ENCODE data around the gene FAF1.

Gene FAF1

DNA sequence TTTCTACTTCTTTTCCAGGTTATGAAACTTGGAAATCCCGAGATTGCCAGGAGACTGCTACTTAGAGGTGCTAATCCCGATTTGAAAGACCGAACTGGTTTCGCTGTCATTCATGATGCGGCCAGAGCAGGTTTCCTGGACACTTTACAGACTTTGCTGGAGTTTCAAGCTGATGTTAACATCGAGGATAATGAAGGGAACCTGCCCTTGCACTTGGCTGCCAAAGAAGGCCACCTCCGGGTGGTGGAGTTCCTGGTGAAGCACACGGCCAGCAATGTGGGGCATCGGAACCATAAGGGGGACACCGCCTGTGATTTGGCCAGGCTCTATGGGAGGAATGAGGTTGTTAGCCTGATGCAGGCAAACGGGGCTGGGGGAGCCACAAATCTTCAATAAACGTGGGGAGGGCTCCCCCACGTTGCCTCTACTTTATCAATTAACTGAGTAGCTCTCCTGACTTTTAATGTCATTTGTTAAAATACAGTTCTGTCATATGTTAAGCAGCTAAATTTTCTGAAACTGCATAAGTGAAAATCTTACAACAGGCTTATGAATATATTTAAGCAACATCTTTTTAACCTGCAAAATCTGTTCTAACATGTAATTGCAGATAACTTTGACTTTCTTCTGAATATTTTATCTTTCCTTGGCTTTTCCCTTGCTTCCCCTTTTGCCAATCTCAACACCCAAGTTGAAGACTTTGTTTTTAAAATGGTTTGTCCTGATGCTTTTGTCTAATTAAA, 14.0 kb upstream of the FAF1 start:
- Histone ChIP-seq H3K36me3 (ENCODE audit: insufficient read depth, low read length) (no peaks in the 10 kb centered on the region), H3K9ac (ENCODE audit: low read depth, low read length) (no peak overlapping the region), H3K4me1 (ENCODE audit: insufficient read depth, low read length) (peaks cover 14% of the 10 kb centered on the region; the same call in 1 of the 2 replicates), H3K9me3 (ENCODE audit: control insufficient read depth, insufficient read depth, low read length) (no peaks in the 10 kb centered on the region)

DNA sequence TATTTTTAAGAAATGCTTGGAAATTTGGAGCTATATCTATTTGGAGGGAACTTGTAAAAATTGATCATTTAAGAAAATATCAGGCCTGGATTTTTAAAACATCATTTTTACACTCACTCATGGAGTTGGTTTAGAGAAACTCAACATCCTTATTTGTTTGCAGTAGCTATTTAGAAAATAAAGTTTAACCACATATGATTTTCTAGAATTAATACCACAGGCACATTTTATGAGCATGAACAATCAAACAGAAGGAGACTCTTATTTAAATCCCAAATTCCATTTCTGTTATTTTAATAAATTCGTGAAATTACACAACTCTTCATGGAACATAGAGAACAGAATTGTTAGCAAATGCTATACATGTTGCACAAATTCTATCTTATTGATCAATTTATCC, 13.2 kb upstream of the FAF1 start:
- Histone ChIP-seq H3K9me3 (ENCODE audit: control insufficient read depth, insufficient read depth, low read length) (no peaks in the 10 kb centered on the region), H3K4me1 (ENCODE audit: insufficient read depth, low read length) (0 out of 2 replicates have a peak, but pooled peaks cover 11% of the 10 kb centered on the region), H3K9ac (ENCODE audit: low read depth, low read length) (no peak overlapping the region)

DNA sequence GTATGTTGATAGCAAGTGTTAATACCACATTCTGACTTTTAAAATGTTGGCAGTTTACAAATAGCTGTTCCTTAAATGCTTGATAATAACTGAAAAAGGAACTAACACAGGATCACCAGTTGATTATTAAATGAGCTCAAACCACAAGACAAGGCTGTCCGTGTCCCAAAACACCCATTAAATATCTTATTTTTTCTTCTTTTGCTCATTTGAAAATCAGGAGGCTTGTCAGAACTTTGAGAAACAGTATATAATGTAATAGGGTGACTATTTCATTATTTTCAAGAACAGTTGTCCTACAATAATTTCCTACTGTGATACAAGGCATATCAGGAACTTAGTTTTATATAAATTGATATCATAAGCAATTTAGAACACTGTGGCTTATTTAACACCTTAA, 12.7 kb upstream of the FAF1 start:
- no peaks in the 10 kb centered on the region for H3K9me3 ChIP-seq (ENCODE audit: control insufficient read depth, insufficient read depth, low read length)
- 0 out of 2 replicates have a peak, but pooled peaks cover 11% of the 10 kb centered on the region for H3K4me1 ChIP-seq (ENCODE audit: insufficient read depth, low read length)
- H3K9ac ChIP-seq (ENCODE audit: low read depth, low read length), result no peak overlapping the region
- H3K36me3 ChIP-seq (ENCODE audit: insufficient read depth, low read length), result no peaks in the 10 kb centered on the region

More for the DNA sequence above, 13.2 kb upstream of the FAF1 start:
- no peaks in the 10 kb centered on the region for H3K36me3 ChIP-seq (ENCODE audit: insufficient read depth, low read length)

DNA sequence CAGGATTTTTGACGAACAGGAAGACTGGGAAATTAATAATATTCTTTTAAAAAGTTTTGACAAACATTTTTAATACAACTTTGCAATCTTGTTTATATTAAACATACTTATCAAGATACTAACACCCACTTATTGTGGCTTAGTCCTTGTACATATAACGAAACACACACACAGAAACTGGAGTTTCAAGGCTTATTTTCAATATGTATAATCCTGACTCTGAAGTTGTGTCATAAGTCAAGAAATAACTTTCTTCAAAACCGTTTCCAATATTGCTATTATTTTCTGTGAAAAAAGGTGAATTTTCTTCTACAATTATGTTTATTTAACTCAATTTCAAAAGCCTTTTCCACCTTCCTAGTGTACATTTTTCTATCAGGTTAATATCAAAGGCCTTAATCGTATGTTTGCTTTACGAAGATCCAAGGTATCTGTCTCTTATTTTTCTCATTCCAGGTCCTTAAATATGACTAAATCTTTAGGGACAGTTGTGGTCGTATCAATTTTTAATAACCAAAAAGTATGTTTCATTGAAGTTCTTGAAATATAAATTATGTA, 11.8 kb upstream of the FAF1 start:
- H3K4me1 ChIP-seq (ENCODE audit: insufficient read depth, low read length), result 0 out of 2 replicates have a peak, but pooled peaks cover 11% of the 10 kb centered on the region
- no peaks in the 10 kb centered on the region for H3K36me3 ChIP-seq (ENCODE audit: insufficient read depth, low read length)
- no peak overlapping the region for H3K9ac ChIP-seq (ENCODE audit: low read depth, low read length)
- no peaks in the 10 kb centered on the region for H3K9me3 ChIP-seq (ENCODE audit: control insufficient read depth, insufficient read depth, low read length)

DNA sequence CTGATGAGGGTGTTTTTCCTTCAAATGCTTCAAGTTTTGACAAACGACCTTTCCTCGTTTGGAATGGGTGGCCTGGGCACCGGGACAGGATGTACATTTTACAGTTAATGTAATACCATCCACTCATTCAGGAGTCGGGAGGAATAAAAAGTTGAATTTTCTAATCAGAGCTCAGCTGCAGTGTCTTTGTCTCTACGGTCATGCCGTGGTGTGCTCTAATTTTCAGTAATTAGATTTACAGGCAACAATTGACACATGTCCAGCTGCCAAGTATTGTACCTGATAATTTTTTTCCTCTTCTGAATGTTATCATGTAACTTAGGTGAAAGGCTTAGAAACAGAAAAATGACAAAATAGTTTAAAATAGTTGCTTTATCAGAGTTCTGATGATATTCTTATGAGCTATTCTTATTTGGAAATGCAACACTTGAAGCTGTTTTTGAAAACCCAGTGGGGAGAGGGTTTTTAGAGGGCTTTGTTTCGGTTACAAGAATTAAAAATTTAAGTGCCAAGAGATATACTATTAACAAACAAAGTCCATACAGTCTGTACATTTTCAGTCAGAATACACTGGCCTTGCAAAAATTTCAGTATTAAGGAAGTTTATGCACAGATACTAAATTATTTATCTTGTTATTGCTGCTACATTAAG, 11.0 kb upstream of the FAF1 start:
- Histone ChIP-seq H3K36me3 (ENCODE audit: insufficient read depth, low read length) (no peaks in the 10 kb centered on the region), H3K4me1 (ENCODE audit: insufficient read depth, low read length) (0 out of 2 replicates have a peak, but pooled peaks cover 6% of the 10 kb centered on the region), H3K9me3 (ENCODE audit: control insufficient read depth, insufficient read depth, low read length) (no peaks in the 10 kb centered on the region), H3K9ac (ENCODE audit: low read depth, low read length) (no peak overlapping the region)

DNA sequence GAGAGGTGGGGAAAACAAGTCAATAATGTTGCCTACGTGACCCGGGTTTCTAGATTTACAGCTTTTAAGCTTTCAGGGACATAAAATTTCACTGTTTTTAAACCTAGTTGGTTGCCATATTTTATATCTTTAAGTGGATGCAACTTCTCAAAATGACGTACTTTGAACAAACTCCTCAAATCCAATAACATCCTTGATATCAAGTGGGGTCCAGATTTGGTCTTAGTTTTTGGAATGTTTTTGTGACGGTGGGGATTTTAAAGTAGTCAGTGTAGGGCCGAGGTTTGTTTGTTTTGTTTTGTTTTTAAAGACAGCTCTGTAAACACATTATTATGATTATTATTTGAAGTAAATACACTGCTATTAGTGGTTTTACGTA, 10.4 kb upstream of the FAF1 start:
- 0 out of 2 replicates have a peak, but pooled peaks cover 6% of the 10 kb centered on the region for H3K4me1 ChIP-seq (ENCODE audit: insufficient read depth, low read length)
- H3K9ac ChIP-seq (ENCODE audit: low read depth, low read length), result no peak overlapping the region
- H3K36me3 ChIP-seq (ENCODE audit: insufficient read depth, low read length), result no peaks in the 10 kb centered on the region
- H3K9me3 ChIP-seq (ENCODE audit: control insufficient read depth, insufficient read depth, low read length), result no peaks in the 10 kb centered on the region

DNA sequence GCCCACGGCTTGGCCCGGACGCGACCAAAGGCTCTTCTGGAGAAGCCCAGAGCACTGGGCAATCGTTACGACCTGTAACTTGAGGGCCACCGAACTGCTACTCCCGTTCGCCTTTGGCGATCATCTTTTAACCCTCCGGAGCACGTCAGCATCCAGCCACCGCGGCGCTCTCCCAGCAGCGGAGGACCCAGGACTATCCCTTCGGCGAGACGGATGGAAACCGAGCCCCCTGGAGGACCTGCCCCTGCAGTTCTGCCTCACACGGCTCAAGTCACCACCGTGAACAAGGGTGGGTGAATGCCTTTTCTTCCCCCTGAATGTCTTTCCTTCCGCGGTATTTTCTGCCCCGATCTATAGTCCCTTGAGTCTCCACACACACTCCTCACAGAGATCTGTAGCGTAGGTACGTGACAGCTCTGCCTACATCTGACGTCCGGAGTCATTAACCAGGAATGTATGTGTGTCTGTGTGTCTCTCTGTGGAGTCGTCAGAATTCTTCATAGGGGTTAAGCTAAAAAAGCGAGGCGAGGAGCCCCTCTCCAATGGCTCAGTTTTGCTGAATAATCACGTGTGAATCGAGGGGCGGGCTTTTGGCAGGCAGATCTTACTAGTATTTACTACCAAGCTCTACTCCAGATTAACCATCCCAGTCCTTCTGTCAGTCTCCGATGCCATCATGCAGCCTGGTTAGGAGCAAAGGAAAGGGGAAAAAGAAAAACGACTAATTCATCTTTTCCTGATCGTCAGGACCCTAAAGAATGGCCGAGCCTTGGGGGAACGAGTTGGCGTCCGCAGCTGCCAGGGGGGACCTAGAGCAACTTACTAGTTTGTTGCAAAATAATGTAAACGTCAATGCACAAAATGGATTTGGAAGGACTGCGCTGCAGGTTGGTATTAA, 9.8 kb upstream of the FAF1 start, which contains the start of gene CDKN2C:
Gene CDKN2C (plus strand): TSS at position 635 of the 898 bp plus-strand sequence. CDS start 124 bp downstream, at position 759.
- Histone ChIP-seq H3K9me3 (ENCODE audit: control insufficient read depth, insufficient read depth, low read length) (no peaks in the 10 kb centered on the region), H3K4me1 (ENCODE audit: insufficient read depth, low read length) (0 out of 2 replicates have a peak, but pooled peaks cover 6% of the 10 kb centered on the region), H3K9ac (ENCODE audit: low read depth, low read length) (peak within 1 kb of the TSS; percentile 90; the same call in 1 of the 2 replicates), H3K36me3 (ENCODE audit: insufficient read depth, low read length) (no peaks in the 10 kb centered on the region)

DNA sequence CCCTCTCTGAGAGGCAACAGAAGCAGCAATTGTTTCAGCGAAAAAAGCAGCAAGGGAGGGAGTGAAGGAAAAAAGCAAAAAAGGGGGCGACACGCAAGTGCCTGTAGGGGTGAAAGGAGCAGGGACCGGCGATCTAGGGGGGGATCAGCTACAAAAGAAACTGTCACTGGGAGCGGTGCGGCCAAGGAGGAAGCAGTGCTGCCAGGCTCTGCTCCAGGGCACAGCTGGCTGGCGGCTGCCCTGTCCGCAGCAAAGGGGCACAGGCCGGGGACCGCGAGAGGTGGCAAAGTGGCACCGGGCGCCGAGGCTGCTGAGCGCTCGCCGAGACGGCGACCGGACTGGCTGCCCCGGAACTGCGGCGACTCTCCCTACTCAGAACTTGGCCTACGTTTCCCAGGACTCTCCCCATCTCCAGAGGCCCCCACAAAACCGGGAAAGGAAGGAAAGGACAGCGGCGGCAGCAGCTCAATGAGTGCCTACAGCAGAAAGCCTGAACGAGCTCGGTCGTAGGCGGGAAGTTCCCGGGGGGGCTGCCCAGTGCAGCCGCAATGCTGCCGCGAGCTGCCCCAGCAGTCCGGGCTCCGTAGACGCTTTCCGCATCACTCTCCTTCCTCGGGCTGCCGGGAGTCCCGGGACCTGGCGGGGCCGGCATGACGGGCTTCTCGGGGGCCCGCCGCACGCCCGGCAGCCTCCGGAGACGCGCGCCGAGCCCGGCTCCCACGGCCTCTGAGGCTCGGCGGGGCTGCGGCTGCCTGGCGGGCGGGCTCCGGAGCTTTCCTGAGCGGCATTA, 8.9 kb upstream of the FAF1 start:
- Histone ChIP-seq H3K9ac (ENCODE audit: low read depth, low read length) (peak overlapping the region; percentile 90; the same call in 1 of the 2 replicates), H3K9me3 (ENCODE audit: control insufficient read depth, insufficient read depth, low read length) (no peaks in the 10 kb centered on the region), H3K36me3 (ENCODE audit: insufficient read depth, low read length) (no peaks in the 10 kb centered on the region), H3K4me1 (ENCODE audit: insufficient read depth, low read length) (0 out of 2 replicates have a peak, but pooled peaks cover 6% of the 10 kb centered on the region)

DNA sequence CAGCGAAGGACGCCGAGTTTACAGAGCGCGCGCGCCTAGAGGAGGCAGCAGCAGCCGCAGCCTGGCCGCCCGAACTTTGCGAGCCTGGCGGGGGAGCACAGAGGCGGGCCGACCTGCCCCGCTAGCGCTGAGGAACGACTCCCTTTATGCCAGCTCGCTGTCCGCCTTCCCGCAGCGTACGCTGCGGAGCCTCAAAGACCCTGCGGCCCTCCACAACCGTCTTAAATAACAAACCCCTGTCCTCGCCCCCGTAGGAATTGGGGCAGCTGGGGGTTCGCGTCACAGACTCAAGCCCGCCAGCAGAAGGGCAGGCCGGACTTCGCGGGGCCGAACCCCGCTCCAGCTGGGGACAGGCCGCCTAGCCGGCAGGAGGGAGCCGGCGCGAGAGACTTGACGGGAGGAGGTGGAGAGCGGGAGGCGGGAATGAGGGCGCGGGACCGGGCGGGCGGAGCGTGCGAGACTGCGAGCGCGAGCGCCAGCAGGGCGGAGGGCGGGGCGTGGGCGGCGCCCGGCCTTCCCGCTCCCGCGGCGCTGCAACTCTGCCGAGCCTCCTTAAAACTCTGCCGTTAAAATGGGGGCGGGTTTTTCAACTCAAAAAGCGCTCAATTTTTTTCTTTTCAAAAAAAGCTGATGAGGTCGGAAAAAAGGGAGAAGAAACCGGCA, 8.2 kb upstream of the FAF1 start:
- no peaks in the 10 kb centered on the region for H3K9me3 ChIP-seq (ENCODE audit: control insufficient read depth, insufficient read depth, low read length)
- H3K9ac ChIP-seq (ENCODE audit: low read depth, low read length), result peak overlapping the region; percentile 90; the same call in 1 of the 2 replicates
- H3K4me1 ChIP-seq (ENCODE audit: insufficient read depth, low read length), result 0 out of 2 replicates have a peak, but pooled peaks cover 6% of the 10 kb centered on the region
- no peaks in the 10 kb centered on the region for H3K36me3 ChIP-seq (ENCODE audit: insufficient read depth, low read length)

DNA sequence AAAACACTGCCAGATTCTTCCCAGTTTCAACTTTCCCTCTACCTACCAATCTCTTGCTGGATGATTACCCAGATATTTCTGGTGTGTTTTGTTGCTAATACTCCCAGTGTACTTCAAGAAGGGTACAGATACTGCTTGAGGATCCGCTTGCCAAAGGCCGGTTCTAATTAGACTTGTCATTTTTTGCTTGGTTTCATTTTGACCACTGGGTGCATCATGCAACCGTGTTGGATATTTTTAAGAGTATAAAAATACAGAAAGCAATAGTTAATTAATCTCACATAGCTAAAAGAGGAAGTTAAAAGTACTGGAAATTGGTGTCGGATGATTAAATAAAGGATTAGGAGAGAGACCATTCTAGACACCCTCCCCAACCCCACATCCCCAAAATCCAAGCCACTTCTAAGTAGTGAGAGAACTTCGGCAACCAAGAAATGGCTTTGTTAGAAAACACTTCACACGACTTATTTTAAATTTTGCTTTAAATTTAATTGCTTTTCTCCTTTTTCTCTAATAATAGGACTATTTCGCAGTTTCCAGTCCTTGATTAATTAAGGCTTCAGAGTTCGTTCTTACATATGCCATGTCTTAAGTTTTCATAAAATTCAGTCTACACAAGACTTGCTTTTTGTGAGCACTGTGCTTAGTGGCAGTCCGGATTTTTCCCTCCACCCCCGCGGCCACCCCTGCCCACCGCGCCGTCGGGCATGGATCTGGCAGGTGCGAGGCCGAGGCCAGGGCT, 7.5 kb upstream of the FAF1 start:
- Histone ChIP-seq H3K9ac (ENCODE audit: low read depth, low read length) (peak overlapping the region; percentile 90; the same call in 1 of the 2 replicates), H3K9me3 (ENCODE audit: control insufficient read depth, insufficient read depth, low read length) (no peaks in the 10 kb centered on the region), H3K4me1 (ENCODE audit: insufficient read depth, low read length) (0 out of 2 replicates have a peak, but pooled peaks cover 6% of the 10 kb centered on the region), H3K36me3 (ENCODE audit: insufficient read depth, low read length) (no peaks in the 10 kb centered on the region)

DNA sequence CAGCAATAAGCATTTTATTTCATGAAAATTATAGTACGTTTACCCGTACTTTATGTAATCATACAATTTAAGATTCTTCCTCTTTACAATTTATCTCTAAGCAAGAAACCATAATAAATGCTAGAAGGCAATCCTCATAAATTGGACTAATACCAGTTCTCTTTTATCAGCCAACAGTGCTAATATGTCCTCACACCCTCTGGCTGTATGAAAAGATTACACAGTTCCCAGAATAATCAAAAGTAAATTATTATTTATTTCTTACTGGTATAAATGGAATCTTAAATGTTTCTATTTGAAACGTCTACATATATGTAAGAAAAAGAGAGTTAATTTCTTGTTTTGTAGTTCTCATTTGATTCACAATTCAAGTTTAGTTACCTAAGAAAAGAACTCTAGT, 6.9 kb upstream of the FAF1 start:
- no peak overlapping the region for H3K9ac ChIP-seq (ENCODE audit: low read depth, low read length)

DNA sequence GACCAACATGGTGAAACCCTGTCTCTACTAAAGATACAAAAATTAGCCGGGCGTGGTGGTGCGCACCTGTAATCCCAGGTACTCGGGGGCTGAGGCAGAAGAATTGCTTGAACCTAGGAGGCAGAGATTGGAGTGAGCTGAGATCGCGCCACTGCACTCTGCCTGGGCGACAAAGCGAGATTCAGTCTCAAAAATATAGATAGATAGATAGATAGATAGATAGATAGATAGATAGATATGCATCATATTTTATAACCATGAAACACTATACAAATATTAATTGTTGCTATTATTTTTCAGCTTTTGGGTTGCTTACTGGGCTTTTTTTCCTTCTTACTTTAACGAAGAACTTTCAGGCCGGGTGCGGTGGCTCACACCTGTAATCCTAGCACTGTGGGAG, 4.8 kb upstream of the FAF1 start:
- Histone ChIP-seq H3K36me3 (ENCODE audit: insufficient read depth, low read length) (no peaks in the 10 kb centered on the region), H3K9ac (ENCODE audit: low read depth, low read length) (no peak overlapping the region), H3K4me1 (ENCODE audit: insufficient read depth, low read length) (no peaks in the 10 kb centered on the region), H3K9me3 (ENCODE audit: control insufficient read depth, insufficient read depth, low read length) (no peaks in the 10 kb centered on the region)

More for the DNA sequence above, 6.9 kb upstream of the FAF1 start:
- Histone ChIP-seq H3K4me1 (ENCODE audit: insufficient read depth, low read length) (0 out of 2 replicates have a peak, but pooled peaks cover 6% of the 10 kb centered on the region), H3K9me3 (ENCODE audit: control insufficient read depth, insufficient read depth, low read length) (no peaks in the 10 kb centered on the region), H3K36me3 (ENCODE audit: insufficient read depth, low read length) (no peaks in the 10 kb centered on the region)
